OCI-LY3 (cell line): ENCODE data around the gene TACC2.

ENCODE experiments used
- H2AFZ ChIP-seq: fragments of 200-600, 300-600 bp; shearing (Covaris generic); 2 replicates; pipeline ENCODE4 v1.6.0; 2014; ENCODE audit warnings: antibody characterized with exemption, low read depth, low read length
- H3K27ac ChIP-seq: fragments of 200-600, 300-600 bp; sonication (generic); 2 replicates; pipeline ENCODE4 v1.5.1; 2014; ENCODE audit warnings: mild to moderate bottlenecking, low read length, moderate library complexity, mixed read lengths
- H3K27me3 ChIP-seq: fragments of 200-600, 300-600 bp; sonication (generic); 2 replicates; pipeline ENCODE4 v1.6.1; 2014; ENCODE audit warnings: low read depth, low read length, mixed read lengths
- H3K36me3 ChIP-seq: fragments of 200-600, 300-600 bp; sonication (generic); replicated peaks from 2 replicates; pipeline ENCODE3; 2014; ENCODE audit warnings: low read depth, low read length, mixed read lengths
- H3K4me1 ChIP-seq: fragments of 300-600, 200-600 bp; sonication (generic); 2 replicates; pipeline ENCODE4 v1.6.1; 2014; ENCODE audit warnings: low read length, mixed read lengths
- H3K4me2 ChIP-seq: fragments of 200-600, 300-600 bp; sonication (generic); 2 replicates; pipeline ENCODE4 v1.6.1; 2014; ENCODE audit warnings: low read length, mixed read lengths
- H3K4me3 ChIP-seq: fragments of 300-600, 200-600 bp; sonication (generic); 2 replicates; pipeline ENCODE4 v1.5.1; 2014; ENCODE audit warnings: antibody characterized with exemption, mild to moderate bottlenecking, low read length, moderate library complexity
- H3K79me2 ChIP-seq: fragments of 300-600, 200-600 bp; shearing (Covaris generic); 2 replicates; pipeline ENCODE4 v1.6.1; 2014; ENCODE audit warnings: mild to moderate bottlenecking, low read length, mixed read lengths
- H3K9ac ChIP-seq: fragments of 300-600, 200-600 bp; shearing (Covaris generic); 2 replicates; pipeline ENCODE4 v1.6.0; 2014; ENCODE audit warnings: mild to moderate bottlenecking, low read length, moderate library complexity
- H3K9me3 ChIP-seq: fragments of 200-600, 300-600 bp; shearing (Covaris generic); 2 replicates; pipeline ENCODE4 v1.6.1; 2014; ENCODE audit warnings: low read length, mixed read lengths; ENCODE audit not compliant: insufficient read depth
- H4K20me1 ChIP-seq: fragments of 200-600, 300-600 bp; sonication (generic); 2 replicates; pipeline ENCODE4 v1.6.1; 2016; ENCODE audit warnings: low read length, mixed read lengths; ENCODE audit not compliant: insufficient read depth
- EZH2phosphoT487 ChIP-seq: fragments of 200-600 bp; shearing (Covaris generic); IDR thresholded peaks from 2 replicates; pipeline ENCODE4 v1.6.1; 2018; ENCODE audit warnings: antibody characterized with exemption, mixed run types, low read depth
- TF ChIP-seq, protein P1 (sequence below): fragments of 200-600, 300-600 bp; sonication (generic); IDR thresholded peaks from 2 replicates; pipeline ENCODE4 v1.5.1; 2014; ENCODE audit warnings: antibody characterized with exemption, low read length, low read depth

TACC2 gene

DNA sequence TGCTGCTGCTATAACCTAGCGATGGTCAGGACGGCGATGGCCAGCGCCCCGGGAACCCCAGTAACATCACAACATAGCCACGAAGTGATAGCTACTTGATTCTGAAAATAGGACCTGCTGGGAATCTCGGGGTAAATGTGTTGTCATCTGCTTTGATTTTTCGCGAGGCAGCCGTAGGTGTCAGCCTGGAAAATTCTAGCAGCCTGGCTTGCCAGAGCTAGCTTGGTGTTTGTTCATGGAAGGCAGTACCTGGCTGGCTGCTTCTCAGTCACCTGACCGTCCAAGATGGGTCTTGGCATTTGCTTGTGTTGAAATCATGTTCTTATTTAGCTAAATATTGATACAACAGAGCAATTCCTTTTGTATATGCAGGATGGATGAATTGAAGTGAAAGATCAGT, 199.7 kb downstream of the TACC2 start:
- Histone ChIP-seq H3K27me3 (no peaks in the 10 kb centered on the region), H3K79me2 (no peaks in the 10 kb centered on the region), H4K20me1 (no peaks in the 10 kb centered on the region), H2AFZ (no peak overlapping the region), H3K27ac (no peak overlapping the region), H3K4me2 (no peak overlapping the region), H3K9me3 (no peaks in the 10 kb centered on the region), H3K4me1 (no peaks in the 10 kb centered on the region), H3K4me3 (no peak overlapping the region), H3K9ac (no peak overlapping the region), H3K36me3 (no peaks in the 10 kb centered on the region)
- TF ChIP-seq, protein P1, sequence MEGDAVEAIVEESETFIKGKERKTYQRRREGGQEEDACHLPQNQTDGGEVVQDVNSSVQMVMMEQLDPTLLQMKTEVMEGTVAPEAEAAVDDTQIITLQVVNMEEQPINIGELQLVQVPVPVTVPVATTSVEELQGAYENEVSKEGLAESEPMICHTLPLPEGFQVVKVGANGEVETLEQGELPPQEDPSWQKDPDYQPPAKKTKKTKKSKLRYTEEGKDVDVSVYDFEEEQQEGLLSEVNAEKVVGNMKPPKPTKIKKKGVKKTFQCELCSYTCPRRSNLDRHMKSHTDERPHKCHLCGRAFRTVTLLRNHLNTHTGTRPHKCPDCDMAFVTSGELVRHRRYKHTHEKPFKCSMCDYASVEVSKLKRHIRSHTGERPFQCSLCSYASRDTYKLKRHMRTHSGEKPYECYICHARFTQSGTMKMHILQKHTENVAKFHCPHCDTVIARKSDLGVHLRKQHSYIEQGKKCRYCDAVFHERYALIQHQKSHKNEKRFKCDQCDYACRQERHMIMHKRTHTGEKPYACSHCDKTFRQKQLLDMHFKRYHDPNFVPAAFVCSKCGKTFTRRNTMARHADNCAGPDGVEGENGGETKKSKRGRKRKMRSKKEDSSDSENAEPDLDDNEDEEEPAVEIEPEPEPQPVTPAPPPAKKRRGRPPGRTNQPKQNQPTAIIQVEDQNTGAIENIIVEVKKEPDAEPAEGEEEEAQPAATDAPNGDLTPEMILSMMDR = no peak
- no peak for TF ChIP-seq EZH2phosphoT487

- Histone ChIP-seq H3K36me3 (no peaks in the 10 kb centered on the region), H3K4me3 (no peak overlapping the region), H3K4me1 (no peaks in the 10 kb centered on the region), H2AFZ (no peak overlapping the region), H3K9ac (no peak overlapping the region), H4K20me1 (no peaks in the 10 kb centered on the region), H3K79me2 (no peaks in the 10 kb centered on the region), H3K9me3 (no peaks in the 10 kb centered on the region), H3K4me2 (no peak overlapping the region), H3K27me3 (no peaks in the 10 kb centered on the region), H3K27ac (no peak overlapping the region)
- TF ChIP-seq, protein P1 = no peak
- no peak for TF ChIP-seq EZH2phosphoT487
Measured at GRCh38 chr10:122189185-122189584, 200.2 kb downstream of the TACC2 start.

DNA sequence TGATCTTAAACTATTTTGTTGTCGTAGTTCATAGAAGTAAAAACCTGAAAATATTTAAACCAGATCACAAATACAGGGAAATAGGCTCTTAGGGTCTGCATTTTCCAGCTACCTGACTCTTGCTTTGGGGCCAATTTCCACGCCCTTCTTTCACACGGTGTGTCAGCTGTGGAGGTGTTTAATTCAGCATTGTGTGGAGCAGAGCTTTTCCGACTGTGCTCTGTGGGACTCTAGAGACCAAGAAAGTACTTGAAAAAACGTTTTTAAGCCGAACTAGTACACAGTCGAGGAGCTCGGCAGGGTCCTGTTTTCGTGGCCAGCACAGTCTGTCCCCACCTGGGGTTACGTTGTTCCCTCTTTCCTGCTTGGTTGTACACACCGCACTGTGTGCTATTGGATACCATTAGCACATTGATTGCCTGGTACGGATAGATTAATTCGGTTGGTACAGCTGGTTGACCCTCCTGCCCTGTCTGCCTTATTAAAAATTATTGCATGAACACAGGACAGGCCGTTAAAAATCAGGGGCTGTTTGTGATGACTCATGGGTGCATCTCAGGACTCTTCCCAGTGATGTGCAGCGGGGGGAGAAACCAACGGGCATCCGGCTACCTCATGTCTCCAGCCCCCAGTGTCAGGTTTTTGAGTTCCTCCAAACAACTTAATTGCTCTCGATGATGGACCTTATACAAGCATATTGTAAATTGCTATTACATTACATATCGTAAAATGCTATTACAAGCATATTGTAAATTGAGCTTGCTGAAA, 201.4 kb downstream of the TACC2 start:
- Histone ChIP-seq H3K4me1 (no peaks in the 10 kb centered on the region), H3K79me2 (no peaks in the 10 kb centered on the region), H3K9ac (no peak overlapping the region)

GRCh38 chr10:122191936-122192541, 203.1 kb downstream of the TACC2 start:
- Histone ChIP-seq H3K9me3 (no peaks in the 10 kb centered on the region), H3K27me3 (no peaks in the 10 kb centered on the region), H3K4me1 (no peaks in the 10 kb centered on the region), H3K4me2 (no peak overlapping the region), H3K4me3 (no peak overlapping the region), H2AFZ (no peak overlapping the region), H4K20me1 (no peaks in the 10 kb centered on the region), H3K36me3 (no peaks in the 10 kb centered on the region), H3K27ac (no peak overlapping the region), H3K9ac (no peak overlapping the region), H3K79me2 (no peaks in the 10 kb centered on the region)
- TF ChIP-seq, protein P1 = no peak
- TF ChIP-seq EZH2phosphoT487 = no peak

More for the DNA sequence above, 201.4 kb downstream of the TACC2 start:
- Histone ChIP-seq H3K27me3 (no peaks in the 10 kb centered on the region), H3K4me3 (no peak overlapping the region), H2AFZ (no peak overlapping the region), H4K20me1 (no peaks in the 10 kb centered on the region), H3K9me3 (no peaks in the 10 kb centered on the region), H3K36me3 (no peaks in the 10 kb centered on the region), H3K4me2 (no peak overlapping the region), H3K27ac (no peak overlapping the region)
- TF ChIP-seq, protein P1 = no peak
